H9 (cell line): ENCODE measurements around the gene MALT1. TPM values are rescaled to one million over a fixed set of nuclear protein-coding genes. Genes with fewer than 3 reads are reported as not detected.

ENCODE experiments used
- DNase-seq: peaks from one replicate; pipeline ENCODE4 v3.0.0-alpha.2; 2017
- H2AFZ ChIP-seq: one replicate; pipeline ENCODE4 v1.6.1; 2013; ENCODE audit warnings: mild to moderate bottlenecking, low read length, control low read depth, moderate library complexity
- H2AK5ac ChIP-seq: 2 replicates; pipeline ENCODE4 v1.6.1; 2013; ENCODE audit warnings: low read length, control low read depth, mixed read lengths; ENCODE audit not compliant: insufficient read length
- H2BK120ac ChIP-seq: one replicate; pipeline ENCODE4 v1.6.1; 2013; ENCODE audit warnings: low read depth, mild to moderate bottlenecking, low read length, control low read depth, inconsistent platforms; ENCODE audit not compliant: poor library complexity, severe bottlenecking
- H2BK12ac ChIP-seq: 2 replicates; pipeline ENCODE4 v1.6.1; 2013; ENCODE audit warnings: low read length, control low read depth, mixed read lengths, low read depth; ENCODE audit not compliant: insufficient read length
- H2BK15ac ChIP-seq: 2 replicates; pipeline ENCODE4 v1.6.1; 2013; ENCODE audit warnings: low read depth, low read length, control low read depth
- H2BK20ac ChIP-seq: one replicate; pipeline ENCODE4 v1.6.1; 2013; ENCODE audit warnings: low read depth, mild to moderate bottlenecking, low read length, control low read depth, inconsistent platforms; ENCODE audit not compliant: poor library complexity, severe bottlenecking
- H2BK5ac ChIP-seq: 2 replicates; pipeline ENCODE4 v1.6.1; 2013; ENCODE audit warnings: low read length, control low read depth, mixed read lengths; ENCODE audit not compliant: insufficient read length
- H3K14ac ChIP-seq: 2 replicates; pipeline ENCODE4 v1.6.1; 2013; ENCODE audit warnings: low read length, control low read depth; ENCODE audit not compliant: insufficient read depth
- H3K18ac ChIP-seq: 2 replicates; pipeline ENCODE4 v1.6.1; 2013; ENCODE audit warnings: low read depth, mild to moderate bottlenecking, mixed read lengths, low read length, control low read depth; ENCODE audit not compliant: insufficient read length
- H3K23ac ChIP-seq: 2 replicates; pipeline ENCODE4 v1.6.1; 2013; ENCODE audit warnings: low read length, control low read depth, mixed read lengths, low read depth; ENCODE audit not compliant: insufficient read length
- H3K23me2 ChIP-seq: 2 replicates; pipeline ENCODE4 v1.6.1; 2013; ENCODE audit warnings: low read depth, mild to moderate bottlenecking, mixed read lengths, low read length, control low read depth; ENCODE audit not compliant: insufficient read length, poor library complexity, severe bottlenecking
- H3K27ac ChIP-seq: 2 replicates; pipeline ENCODE4 v1.5.1; 2013; ENCODE audit warnings: low read length, control low read depth, mixed read lengths, low read depth; ENCODE audit not compliant: insufficient read length
- H3K27me3 ChIP-seq: 2 replicates; pipeline ENCODE4 v1.6.1; 2013; ENCODE audit warnings: low read length, control low read depth, inconsistent platforms; ENCODE audit not compliant: insufficient read depth
- H3K4ac ChIP-seq: 2 replicates; pipeline ENCODE4 v1.6.1; 2013; ENCODE audit warnings: low read depth, mild to moderate bottlenecking, control low read depth, inconsistent platforms, low read length, moderate library complexity
- H3K4me1 ChIP-seq: 2 replicates; pipeline ENCODE4 v1.6.1; 2013; ENCODE audit warnings: low read length, control low read depth, inconsistent platforms; ENCODE audit not compliant: insufficient read depth
- H3K4me2 ChIP-seq: 2 replicates; pipeline ENCODE4 v1.6.1; 2013; ENCODE audit warnings: low read length, control low read depth, mixed read lengths; ENCODE audit not compliant: insufficient read length, insufficient read depth
- H3K56ac ChIP-seq: 2 replicates; pipeline ENCODE4 v1.6.1; 2013; ENCODE audit warnings: low read depth, mild to moderate bottlenecking, mixed read lengths, low read length, control low read depth; ENCODE audit not compliant: insufficient read length
- H3K79me1 ChIP-seq: 2 replicates; pipeline ENCODE4 v1.6.1; 2013; ENCODE audit warnings: low read depth, mild to moderate bottlenecking, moderate library complexity, low read length, control low read depth, inconsistent platforms; ENCODE audit not compliant: insufficient read depth, poor library complexity, severe bottlenecking
- H3K79me2 ChIP-seq: 2 replicates; pipeline ENCODE4 v1.6.1; 2013; ENCODE audit warnings: low read length, control low read depth, inconsistent platforms; ENCODE audit not compliant: insufficient read depth
- H3K9ac ChIP-seq: 2 replicates; pipeline ENCODE4 v1.6.1; 2013; ENCODE audit warnings: low read length, control low read depth, mixed read lengths; ENCODE audit not compliant: insufficient read length; ENCODE audit errors: extremely low read depth
- H3K9me3 ChIP-seq: one replicate; pipeline ENCODE4 v1.6.1; 2013; ENCODE audit warnings: low read depth, low read length, inconsistent platforms; ENCODE audit not compliant: control insufficient read depth
- H3T11ph ChIP-seq: one replicate; pipeline ENCODE4 v1.6.1; 2013; ENCODE audit warnings: mild to moderate bottlenecking, low read length, control low read depth, inconsistent platforms
- H4K20me1 ChIP-seq: one replicate; pipeline ENCODE4 v1.6.1; 2013; ENCODE audit not compliant: control insufficient read depth, insufficient read length, insufficient read depth
- H4K5ac ChIP-seq: 2 replicates; pipeline ENCODE4 v1.6.1; 2013; ENCODE audit warnings: low read depth, mild to moderate bottlenecking, mixed read lengths, low read length, control low read depth; ENCODE audit not compliant: insufficient read length
- H4K8ac ChIP-seq: replicated peaks from 2 replicates; pipeline ENCODE4 v1.6.1; 2013; ENCODE audit warnings: low read length, control low read depth, mixed read lengths, low read depth; ENCODE audit not compliant: insufficient read length
- H4K91ac ChIP-seq: 2 replicates; pipeline ENCODE4 v1.6.1; 2013; ENCODE audit warnings: low read depth, mild to moderate bottlenecking, moderate library complexity, mixed read lengths, low read length, control low read depth; ENCODE audit not compliant: insufficient read length
- H3K27ac Mint-ChIP-seq, 3 experiments: 2 replicates in 2 of 3; 3 replicates in 1 of 3; pipeline ENCODE4 v1.8.0; 2020 to 2021; ENCODE audit warnings: mixed read lengths in 3 of 3, mild to moderate bottlenecking in 1 of 3, moderate library complexity in 1 of 3
- H3K27me3 Mint-ChIP-seq: 2 replicates; pipeline ENCODE4 v1.8.0; 2021; ENCODE audit warnings: low read depth, mild to moderate bottlenecking, moderate library complexity, mixed read lengths
- H3K36me3 Mint-ChIP-seq, 3 experiments: 2 replicates in 2 of 3; 3 replicates in 1 of 3; pipeline ENCODE4 v1.8.0; 2020 to 2021; ENCODE audit warnings: low read depth in 3 of 3, mixed read lengths in 3 of 3; ENCODE audit not compliant: insufficient read depth in 1 of 3
- H3K4me1 Mint-ChIP-seq, 2 experiments: 2 replicates each; pipeline ENCODE4 v1.8.0; 2020; ENCODE audit warnings: mixed read lengths in 2 of 2
- H3K4me3 Mint-ChIP-seq, 2 experiments: 2 replicates in 1 of 2; 3 replicates in 1 of 2; pipeline ENCODE4 v1.8.0; 2020 to 2021; ENCODE audit warnings: mild to moderate bottlenecking in 2 of 2, mixed read lengths in 2 of 2, moderate library complexity in 1 of 2
- H3K9me3 Mint-ChIP-seq, 2 experiments: 2 replicates in 1 of 2; 3 replicates in 1 of 2; pipeline ENCODE4 v1.8.0; 2020; ENCODE audit warnings: mild to moderate bottlenecking in 2 of 2, mixed read lengths in 2 of 2, moderate library complexity in 1 of 2
- WGBS: extraction: QIAGEN DNeasy Blood & Tissue Kit; methylation state at CpG from one replicate; pipeline ENCODE4 v1.1.7; 2013; ENCODE audit warnings: missing lambda C conversion rate, low lambda C conversion rate, mixed read lengths; ENCODE audit not compliant: insufficient read length; ENCODE audit errors: extremely low coverage; 5-methylcytosine and 5-hydroxymethylcytosine counted together
- total RNA-seq: library from RNA; stranded (reverse); gene quantifications from 2 replicates; pipeline ENCODE4 v1.2.1, GENCODE V29; 2021
- TF ChIP-seq, protein P1 (sequence below): fragments of 200-600 bp; sonication (generic); conservative IDR thresholded peaks from 3 replicates; pipeline ENCODE4 v1.8.0; 2021; ENCODE audit warnings: antibody characterized with exemption, mild to moderate bottlenecking

MALT1 gene
- total RNA-seq, 1 experiment from 2014 or later, result 18.1 TPM

DNA sequence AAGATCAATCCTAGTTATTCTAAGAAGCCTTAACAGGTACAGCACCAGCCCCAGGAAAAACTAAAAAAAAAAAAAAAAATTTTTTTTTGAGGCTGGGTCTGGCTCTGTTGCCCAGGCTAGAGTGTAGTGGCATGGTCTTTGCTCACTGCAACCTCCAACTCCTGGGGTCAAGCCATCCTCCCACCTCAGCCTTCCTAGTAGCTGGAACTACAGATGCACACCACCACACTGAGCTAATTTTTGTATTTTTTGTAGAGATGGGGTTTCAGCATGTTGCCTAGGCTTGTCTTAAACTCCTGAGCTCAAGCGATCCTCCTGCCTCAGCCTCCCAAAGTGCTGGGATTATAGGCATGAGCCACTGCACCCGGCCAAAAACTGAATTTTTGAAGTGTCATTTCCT lies 32.0 kb upstream of the MALT1 start:
- H2BK12ac ChIP-seq, result no peak overlapping the region
- no peak overlapping the region for H3K27ac ChIP-seq
- H2BK120ac ChIP-seq, result no peak overlapping the region
- H3T11ph ChIP-seq, result no peak overlapping the region
- Mint-ChIP-seq H3K36me3 (no peaks in the 10 kb centered on the region), H3K4me3 (no peak overlapping the region), H3K27me3 (peaks cover 3% of the 10 kb centered on the region; the same call in 1 of the 2 replicates), H3K9me3 (no peaks in the 10 kb centered on the region), H3K4me1 (peaks cover 13% of the 10 kb centered on the region in 2 experiments), H3K27ac (peak overlapping the region; percentile 2 to 92 (median 31); a peak in 4 of 7 replicates)
- H3K79me1 ChIP-seq, result no peaks in the 10 kb centered on the region
- H3K9me3 ChIP-seq, result no peaks in the 10 kb centered on the region
- H3K18ac ChIP-seq, result no peak overlapping the region
- H4K20me1 ChIP-seq, result no peaks in the 10 kb centered on the region
- no peak overlapping the region for H4K5ac ChIP-seq
- H2BK5ac ChIP-seq, result no peak overlapping the region
- no peak overlapping the region for H3K4ac ChIP-seq
- TF ChIP-seq, protein P1, sequence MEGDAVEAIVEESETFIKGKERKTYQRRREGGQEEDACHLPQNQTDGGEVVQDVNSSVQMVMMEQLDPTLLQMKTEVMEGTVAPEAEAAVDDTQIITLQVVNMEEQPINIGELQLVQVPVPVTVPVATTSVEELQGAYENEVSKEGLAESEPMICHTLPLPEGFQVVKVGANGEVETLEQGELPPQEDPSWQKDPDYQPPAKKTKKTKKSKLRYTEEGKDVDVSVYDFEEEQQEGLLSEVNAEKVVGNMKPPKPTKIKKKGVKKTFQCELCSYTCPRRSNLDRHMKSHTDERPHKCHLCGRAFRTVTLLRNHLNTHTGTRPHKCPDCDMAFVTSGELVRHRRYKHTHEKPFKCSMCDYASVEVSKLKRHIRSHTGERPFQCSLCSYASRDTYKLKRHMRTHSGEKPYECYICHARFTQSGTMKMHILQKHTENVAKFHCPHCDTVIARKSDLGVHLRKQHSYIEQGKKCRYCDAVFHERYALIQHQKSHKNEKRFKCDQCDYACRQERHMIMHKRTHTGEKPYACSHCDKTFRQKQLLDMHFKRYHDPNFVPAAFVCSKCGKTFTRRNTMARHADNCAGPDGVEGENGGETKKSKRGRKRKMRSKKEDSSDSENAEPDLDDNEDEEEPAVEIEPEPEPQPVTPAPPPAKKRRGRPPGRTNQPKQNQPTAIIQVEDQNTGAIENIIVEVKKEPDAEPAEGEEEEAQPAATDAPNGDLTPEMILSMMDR, result no peak
- no peaks in the 10 kb centered on the region for H3K79me2 ChIP-seq
- H3K23ac ChIP-seq, result no peak overlapping the region
- WGBS, result no CpG with 5 or more reads among the region's 2 CpGs
- DNase-seq, result no peak
- H2AK5ac ChIP-seq, result no peak overlapping the region
- H4K8ac ChIP-seq, result no peak overlapping the region
- no peak overlapping the region for H2BK15ac ChIP-seq
- H3K9ac ChIP-seq, result no peak overlapping the region
- no peak overlapping the region for H2AFZ ChIP-seq
- H3K56ac ChIP-seq, result no peak overlapping the region
- H3K4me1 ChIP-seq, result peaks cover 4% of the 10 kb centered on the region
- no peaks in the 10 kb centered on the region for H3K23me2 ChIP-seq
- no peak overlapping the region for H2BK20ac ChIP-seq
- H3K14ac ChIP-seq, result no peak overlapping the region
- no peak overlapping the region for H3K4me2 ChIP-seq
- H4K91ac ChIP-seq, result no peak overlapping the region
- H3K27me3 ChIP-seq, result no peaks in the 10 kb centered on the region
